NT2/D1 (cell line): ENCODE data around the gene LAMA5.

ENCODE experiments used
- SUZ12 ChIP-seq: IDR thresholded peaks from 2 replicates; pipeline ENCODE4 v1.6.1; 2011; ENCODE audit not compliant: insufficient read length, insufficient read depth; ENCODE audit errors: extremely low read depth
- YY1 ChIP-seq: IDR thresholded peaks from 2 replicates; pipeline ENCODE4 v1.6.1; 2011; ENCODE audit not compliant: insufficient read length, insufficient read depth

DNA sequence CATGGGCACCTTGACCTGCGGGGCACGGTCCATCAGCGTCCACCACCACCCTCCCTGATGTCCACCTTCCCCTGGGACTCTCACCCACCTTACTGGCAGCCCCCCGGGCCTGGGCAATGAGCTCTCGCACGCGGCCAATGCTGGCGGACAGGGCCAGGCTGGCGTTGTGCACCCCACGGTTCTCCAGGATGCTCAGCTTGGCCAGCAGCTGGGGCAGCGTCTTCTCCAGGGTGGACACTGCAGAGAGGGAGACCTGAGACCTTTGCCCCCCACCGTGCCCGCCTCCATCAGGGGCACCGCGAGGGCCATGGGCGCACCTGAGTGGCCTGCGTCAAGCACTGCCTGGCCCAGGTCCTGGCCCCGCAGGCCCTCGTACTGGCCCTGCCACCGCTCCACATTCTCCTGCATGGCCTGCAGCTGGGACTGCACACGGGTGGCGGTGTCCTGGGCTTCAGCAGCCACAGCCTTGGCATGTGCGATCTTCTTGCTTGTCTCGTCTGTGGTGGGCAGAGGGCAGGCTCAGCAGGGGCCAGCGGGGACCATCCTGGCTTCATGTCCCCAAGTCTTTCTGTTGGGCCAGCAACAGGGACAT, 52.3 kb downstream of the LAMA5 start:
- TF ChIP-seq SUZ12: no peak
- TF ChIP-seq YY1: no peak
